GM18867 (cell line): Measurements from ENCODE around the gene IBTK.
"Not testable (repeated sequence)": the region's sequence is repeated elsewhere in the genome, so short reads cannot be mapped to it uniquely, and the experiment has no call there.

Source experiments
- ATAC-seq: cut with Tn5 transposase; IDR thresholded peaks from one replicate; pipeline ENCODE4 v1.9.1; 2021; ENCODE audit warnings: mild to moderate bottlenecking, moderate library complexity; ENCODE audit not compliant: unreplicated experiment

Gene IBTK, protein sequence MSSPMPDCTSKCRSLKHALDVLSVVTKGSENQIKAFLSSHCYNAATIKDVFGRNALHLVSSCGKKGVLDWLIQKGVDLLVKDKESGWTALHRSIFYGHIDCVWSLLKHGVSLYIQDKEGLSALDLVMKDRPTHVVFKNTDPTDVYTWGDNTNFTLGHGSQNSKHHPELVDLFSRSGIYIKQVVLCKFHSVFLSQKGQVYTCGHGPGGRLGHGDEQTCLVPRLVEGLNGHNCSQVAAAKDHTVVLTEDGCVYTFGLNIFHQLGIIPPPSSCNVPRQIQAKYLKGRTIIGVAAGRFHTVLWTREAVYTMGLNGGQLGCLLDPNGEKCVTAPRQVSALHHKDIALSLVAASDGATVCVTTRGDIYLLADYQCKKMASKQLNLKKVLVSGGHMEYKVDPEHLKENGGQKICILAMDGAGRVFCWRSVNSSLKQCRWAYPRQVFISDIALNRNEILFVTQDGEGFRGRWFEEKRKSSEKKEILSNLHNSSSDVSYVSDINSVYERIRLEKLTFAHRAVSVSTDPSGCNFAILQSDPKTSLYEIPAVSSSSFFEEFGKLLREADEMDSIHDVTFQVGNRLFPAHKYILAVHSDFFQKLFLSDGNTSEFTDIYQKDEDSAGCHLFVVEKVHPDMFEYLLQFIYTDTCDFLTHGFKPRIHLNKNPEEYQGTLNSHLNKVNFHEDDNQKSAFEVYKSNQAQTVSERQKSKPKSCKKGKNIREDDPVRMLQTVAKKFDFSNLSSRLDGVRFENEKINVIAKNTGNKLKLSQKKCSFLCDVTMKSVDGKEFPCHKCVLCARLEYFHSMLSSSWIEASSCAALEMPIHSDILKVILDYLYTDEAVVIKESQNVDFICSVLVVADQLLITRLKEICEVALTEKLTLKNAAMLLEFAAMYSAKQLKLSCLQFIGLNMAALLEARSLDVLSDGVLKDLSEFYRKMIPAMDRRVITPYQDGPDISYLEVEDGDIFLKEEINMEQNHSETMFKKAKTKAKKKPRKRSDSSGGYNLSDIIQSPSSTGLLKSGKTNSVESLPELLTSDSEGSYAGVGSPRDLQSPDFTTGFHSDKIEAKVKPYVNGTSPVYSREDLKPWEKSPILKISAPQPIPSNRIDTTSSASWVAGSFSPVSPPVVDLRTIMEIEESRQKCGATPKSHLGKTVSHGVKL (N-terminal part only)

DNA sequence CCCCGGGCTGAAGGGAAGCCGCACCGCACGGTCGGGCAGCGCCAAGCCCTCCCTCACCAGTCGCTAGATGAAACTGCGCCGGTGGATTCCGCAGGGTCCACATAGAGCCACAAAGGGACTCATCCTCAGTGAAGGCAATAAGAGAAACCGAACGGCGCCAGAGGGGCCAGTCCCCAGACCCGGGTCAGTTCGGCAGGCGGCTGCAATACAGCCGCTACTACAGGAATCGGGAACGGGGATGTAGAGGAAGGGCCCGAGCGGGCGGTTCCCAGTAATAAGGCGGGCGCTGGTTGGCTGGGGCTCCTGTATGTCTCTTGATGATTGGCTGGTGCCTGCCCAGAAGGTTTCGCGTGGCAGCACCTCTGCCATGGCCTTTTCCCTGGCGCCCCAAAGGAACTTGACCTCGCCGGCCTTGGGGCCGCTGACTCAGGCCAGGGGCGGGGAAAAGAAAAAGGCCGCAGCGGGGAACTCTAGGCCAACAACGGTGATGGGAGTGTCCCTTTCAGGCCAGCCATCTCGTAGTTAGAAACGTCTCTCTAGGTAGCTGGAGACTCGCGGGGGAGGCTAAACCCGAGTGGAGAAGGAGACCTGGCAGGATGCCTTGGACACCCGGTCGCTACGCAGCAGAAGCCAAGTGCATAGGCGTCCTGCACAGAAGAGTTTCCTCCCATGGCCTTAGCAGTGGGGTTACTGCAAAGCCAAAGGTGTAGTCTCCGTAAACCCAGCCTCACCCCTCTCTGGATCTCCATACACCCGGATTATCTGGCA is at the start of gene IBTK:
IBTK (minus strand) TSS at position 240 of the 768 bp plus-strand sequence. CDS start 7,258 bp downstream, outside the sequence.
- peak; percentile 90 for ATAC-seq

DNA sequence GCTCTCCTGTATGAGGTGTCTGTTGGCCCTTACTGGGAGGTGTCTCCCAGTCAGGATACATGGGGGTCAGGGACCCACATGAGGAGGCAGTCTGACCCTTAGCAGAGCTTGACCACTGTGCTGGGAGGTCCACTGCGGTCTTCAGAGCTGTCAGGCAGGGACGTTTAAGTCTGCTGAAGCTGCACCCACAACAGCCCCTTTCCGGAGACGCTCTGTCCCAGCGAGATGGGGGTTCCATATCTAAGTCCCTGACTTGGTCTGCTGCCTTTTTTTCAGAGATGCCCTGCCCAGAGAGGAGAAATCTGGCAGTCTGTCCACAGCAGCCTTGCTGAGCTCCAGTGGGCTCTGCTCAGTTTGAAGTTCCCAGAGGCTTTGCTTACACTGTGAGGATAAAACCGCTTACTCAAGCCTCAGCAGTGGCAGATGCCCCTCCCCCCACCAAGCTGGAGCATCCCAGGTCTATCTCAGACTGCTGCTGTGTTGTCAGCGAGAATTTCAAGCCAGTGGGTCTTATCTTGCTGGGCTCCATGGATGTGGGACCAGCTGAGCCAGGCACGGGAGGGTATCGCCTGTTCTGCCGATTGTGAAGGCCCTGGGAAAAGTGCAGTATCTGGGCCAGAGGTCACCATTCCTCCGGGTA is 36.3 kb upstream of the IBTK start:
- ATAC-seq: no peak

DNA sequence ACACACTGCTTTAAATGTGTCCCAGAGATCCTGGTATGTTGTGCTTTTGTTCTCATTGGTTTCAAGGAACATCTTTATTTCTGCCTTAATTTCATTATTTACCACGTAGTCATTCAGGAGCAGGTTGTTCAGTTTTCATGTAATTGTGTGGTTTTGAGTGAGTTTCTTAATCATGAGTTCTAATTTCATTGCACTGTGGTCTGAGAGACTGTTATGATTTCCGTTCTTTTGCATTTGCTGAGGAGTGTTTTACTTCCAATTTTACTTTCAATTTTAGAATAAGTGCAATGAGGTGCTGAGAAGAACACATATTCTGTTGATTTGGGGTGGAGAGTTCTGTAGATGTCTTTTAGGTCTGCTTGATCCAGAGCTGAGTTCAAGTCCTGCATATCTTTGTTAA is 34.0 kb upstream of the IBTK start:
- not testable (repeated sequence) for ATAC-seq

DNA sequence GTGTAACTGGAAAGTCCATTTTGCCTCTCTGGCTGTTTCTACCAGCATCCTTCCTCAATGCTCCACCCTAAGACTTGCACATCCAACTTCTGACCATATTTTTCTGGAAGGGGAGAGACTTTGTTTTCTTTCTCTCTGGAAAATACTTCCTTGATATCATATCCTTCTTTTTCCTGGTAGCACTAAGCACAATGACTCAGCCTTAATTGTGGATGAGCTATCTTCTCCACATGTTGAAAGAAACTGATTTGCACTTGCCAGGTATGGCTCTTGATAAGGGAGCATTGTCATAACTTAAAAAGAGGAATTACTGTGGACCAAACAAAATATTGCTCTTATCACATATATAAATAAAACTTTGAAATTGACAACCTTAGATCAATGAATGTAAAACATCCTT is 30.1 kb upstream of the IBTK start:
- ATAC-seq: no peak

DNA sequence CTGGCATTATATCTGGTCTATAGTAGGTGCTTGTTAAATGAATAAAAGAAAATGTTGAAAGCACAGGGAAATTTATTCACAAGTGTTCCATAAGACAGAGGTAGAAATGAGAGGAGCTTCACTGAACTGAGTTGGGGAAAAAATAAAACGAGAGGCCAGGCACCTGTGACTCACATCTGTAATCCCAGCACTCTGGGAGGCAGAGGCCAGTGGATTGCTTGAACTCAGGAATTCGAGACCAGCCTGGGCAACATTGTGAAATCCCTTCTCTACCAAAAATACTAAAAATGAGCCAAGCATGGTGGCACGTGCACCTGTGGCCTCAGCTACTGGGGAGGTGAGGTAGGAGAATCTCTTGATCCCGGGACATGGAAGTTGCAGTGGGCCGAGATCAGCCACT is 28.1 kb upstream of the IBTK start:
- no peak for ATAC-seq

DNA sequence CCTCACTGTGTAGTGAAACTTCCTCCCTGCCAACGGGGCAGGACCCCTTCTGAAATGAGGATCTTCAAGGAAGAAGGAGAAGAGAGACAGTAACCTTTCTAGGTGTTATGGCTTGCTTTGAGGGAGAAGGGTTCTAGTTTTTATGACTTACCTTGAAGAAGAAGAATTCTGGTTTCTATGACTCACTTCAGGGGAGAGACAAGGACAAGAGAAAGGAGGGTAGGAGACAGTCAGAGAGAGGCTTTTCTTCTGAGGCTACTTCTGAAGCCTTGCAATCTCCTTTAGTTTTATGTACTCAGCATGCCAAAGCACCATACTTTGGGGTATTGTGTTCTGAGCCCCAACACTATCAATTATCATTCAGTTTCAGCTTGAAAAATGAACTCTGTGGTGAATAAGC is 25.8 kb upstream of the IBTK start:
- no peak for ATAC-seq

DNA sequence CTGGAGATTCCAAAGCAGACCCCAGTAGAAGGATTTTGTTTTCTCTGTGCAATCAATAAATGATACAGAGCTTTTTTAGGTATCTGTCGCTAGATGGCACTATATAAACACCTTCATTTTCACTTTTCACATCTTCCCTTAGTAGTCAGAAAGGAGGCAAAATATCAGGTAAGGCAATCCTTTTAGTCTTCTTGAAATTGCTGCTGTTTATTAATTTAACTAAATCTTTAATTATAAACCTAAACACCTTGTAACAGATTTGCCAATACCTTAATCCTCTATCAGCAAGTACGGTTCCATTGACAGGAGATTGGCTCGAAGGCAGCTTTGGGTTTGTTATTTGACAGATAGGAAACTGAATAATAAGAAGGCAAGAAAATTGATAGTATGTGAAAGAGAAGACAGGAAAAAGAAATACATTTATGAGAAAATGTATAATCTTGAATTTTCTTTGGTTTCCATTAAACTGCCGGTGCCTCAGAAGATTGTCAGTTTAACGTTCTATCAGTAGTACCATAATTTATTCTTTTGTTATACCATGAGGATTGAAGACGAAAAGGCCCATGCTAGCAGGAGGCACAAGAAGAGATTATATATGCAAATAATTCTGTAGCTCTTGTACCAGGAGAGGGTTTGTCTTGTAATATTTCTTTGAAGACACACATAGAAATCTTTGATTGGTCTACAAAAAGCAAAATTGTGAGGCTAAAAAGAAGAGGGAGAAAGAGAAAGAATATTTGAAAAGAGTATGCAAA is 23.5 kb upstream of the IBTK start:
- peak; percentile 65 for ATAC-seq

DNA sequence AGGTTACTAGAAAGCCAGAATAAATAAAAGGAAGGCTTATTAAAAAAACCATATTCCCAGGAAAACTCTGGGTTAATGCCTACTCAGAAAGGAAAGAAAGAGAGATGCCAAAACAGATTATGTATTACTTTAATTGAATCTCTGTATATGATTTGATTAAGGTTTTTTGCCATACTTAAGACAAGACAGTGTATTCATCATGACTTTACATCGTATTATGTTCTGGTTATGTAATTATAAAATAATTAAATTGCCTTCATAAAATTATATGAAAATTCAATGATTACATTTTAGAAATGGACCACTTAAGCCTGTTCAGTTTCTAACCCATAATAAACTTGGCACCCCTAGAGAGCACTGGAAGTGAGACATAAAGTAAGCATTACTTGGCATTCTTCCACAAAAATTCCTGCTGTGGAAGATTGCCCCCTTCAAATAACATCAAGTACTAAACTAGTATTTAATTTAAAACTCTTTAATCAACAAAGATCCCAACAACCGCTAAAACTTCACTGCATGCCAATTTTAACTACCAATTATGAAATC is 20.8 kb upstream of the IBTK start:
- ATAC-seq: no peak

DNA sequence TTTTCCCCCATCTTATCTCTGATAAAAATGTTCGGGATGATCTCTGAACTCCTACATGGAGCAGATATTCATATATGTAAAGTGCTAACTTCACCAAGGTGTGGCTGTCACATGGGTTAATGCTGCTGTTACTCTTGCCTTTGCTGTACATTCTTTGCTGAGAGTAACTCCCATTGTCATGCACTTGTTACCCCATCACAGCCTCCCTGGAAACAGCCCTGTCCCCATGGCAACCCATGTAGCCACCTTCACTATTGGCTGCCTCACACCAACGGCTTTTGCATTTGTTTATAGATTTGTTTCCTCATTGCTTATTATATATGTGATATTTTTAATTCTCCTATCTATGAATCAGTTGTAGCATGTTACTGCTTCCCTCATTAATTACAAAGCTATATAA is 17.3 kb upstream of the IBTK start:
- no peak for ATAC-seq

DNA sequence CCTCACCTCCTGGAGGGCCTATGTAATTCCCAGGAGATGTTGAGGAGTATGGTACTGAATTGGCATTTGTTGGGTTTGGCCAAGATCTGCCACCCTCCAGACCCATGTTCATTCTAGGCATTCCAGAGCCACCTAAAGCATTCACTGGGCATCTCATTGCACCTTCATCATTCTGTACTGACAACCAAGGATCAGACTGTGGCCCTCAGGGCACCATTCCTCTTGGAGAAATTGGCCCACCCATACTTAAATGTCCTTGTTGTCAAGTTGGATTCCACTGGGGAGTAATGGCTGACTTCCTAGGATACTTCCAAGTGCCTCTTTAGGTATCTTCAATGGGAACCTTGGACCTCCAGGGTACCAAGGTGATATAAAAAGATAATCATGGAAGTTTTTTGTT is 16.8 kb upstream of the IBTK start:
- no peak for ATAC-seq

DNA sequence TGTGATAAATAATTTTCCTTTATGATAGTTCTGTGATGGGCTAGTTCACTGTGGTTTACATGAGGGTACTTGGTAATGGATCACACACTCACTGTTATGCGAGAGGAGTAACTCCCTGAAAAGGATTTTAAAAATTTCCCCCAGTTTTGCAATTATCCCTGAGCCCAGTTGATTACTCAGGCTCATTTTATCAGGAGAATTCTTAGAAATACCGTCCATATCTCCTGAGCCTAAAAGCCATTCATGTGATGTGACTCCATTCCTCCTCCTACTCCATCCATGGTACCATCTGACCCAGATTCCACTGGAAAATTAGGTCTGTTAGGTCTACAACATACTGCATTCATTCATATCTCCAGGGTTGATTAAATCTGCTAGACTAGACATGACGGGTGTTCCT is 16.4 kb upstream of the IBTK start:
- no peak for ATAC-seq

DNA sequence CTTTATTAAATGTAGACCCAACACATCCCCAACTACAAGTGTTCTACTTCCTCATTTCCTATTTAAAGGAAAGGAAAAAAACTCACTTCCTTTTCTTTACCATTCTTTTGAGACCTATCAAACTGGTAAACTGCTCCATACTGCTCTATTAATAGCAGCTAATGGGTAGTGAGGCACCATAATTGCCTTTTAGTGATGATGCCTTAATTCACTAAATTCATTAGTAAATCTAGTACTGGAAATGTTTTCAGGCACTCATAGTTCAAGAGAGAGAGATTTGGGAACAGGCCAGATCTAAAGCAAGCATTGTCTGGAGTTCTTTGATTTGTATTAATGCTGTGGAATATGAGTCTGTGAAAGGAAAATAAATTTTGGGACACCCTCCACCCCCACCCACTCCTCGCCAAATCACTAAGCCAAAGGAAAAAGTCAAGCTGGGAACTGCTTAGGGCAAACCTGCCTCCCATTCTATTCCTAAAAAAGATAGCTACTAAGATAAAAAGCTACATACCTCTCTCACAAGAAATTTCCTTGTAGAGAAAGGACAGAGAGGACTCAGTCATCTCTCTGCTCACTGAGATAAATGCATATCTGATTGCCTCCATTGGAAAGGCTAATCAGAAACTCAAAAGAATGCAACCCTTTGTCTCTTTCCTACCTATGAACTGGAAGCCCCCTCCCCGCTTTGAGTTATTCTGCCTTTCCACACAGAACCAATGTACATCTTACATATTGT is 13.6 kb upstream of the IBTK start:
- ATAC-seq: no peak

DNA sequence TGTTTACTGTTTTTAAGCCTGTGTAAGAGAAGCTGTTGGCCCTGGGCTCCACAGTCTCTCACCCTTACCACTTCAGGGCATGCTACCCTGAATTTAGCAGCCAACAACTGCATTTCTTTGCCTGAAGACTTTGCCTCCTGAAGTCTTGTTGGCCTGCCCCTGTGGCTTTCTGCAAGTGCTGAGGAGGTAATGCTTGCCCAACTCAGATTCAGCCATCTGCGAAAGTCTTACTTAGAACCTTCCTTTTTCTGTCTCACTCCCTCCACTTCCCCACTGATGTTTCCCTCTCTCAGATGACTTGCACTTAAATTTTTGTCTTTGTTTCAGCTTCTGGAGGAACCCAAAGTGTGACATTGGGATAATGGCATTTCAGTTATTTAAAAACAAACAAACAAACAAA is 11.8 kb upstream of the IBTK start:
- no peak for ATAC-seq

DNA sequence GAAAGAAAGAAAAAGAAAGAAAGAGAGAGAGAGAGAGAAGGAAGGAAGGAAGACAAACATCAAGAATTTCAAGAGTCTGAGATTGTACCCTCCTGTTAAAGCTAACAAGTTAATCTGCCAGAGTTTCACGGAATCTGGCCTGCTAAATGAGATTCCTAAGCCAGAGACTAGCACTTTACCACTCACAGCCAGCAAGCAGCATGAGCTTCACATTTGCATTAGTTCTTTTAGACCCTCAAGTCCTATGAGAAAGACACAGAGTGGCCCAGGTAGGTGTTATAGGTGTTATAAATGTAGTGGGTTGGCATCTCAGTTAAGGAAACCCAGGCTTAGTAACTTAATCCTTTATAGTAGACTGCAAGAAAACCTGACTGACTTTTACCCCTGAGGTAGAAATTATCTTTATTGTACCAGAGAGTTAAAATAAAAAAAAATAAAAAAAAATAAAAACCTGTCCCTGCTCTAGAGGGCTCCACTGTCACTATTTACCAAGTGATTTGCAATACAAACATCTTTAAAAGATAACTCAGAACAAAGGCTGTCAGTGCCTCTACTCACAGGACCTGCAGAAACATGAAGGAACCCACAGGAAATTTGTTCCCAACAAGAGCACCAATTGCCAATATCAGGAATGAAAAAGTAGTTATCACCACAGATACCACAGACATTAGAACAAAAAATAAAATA is 9.7 kb upstream of the IBTK start:
- ATAC-seq: no peak

DNA sequence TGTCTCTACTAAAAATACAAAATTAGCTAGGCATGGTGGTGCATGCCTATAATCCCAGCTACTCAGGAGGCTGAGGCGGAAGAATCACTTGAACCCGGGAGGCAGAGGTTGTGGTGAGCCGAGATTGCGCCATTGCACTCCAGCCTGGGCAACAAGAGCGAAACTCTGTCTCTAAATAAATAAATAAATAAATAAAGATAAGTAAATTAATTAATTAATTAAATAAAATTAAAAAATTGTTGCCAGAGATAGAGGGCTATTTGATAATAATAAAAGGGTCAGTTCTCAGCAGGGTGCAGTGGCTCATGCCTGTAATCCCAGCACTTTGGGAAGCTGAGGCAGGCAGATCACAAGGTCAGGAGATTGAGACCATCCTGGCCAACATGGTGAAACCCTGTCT is 7.2 kb upstream of the IBTK start:
- not testable (repeated sequence) for ATAC-seq

DNA sequence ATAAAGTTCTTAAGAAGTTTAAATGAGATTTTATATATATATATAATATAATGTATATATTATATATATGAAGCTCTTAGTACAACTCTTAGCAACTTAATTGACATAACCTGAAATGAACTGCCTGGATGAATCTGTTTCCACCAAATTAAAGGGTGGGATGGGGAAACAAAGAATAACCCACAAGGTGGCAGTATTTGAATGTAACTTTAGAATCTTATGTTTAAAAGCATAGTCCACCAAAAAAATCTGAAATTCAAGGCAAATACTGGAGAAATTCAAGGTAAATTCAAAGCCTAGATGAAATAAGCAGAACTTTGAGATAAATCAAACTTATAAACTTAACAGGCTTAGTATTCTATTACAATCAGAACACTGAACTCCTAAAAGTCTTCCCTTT is 4.4 kb upstream of the IBTK start:
- ATAC-seq: no peak

DNA sequence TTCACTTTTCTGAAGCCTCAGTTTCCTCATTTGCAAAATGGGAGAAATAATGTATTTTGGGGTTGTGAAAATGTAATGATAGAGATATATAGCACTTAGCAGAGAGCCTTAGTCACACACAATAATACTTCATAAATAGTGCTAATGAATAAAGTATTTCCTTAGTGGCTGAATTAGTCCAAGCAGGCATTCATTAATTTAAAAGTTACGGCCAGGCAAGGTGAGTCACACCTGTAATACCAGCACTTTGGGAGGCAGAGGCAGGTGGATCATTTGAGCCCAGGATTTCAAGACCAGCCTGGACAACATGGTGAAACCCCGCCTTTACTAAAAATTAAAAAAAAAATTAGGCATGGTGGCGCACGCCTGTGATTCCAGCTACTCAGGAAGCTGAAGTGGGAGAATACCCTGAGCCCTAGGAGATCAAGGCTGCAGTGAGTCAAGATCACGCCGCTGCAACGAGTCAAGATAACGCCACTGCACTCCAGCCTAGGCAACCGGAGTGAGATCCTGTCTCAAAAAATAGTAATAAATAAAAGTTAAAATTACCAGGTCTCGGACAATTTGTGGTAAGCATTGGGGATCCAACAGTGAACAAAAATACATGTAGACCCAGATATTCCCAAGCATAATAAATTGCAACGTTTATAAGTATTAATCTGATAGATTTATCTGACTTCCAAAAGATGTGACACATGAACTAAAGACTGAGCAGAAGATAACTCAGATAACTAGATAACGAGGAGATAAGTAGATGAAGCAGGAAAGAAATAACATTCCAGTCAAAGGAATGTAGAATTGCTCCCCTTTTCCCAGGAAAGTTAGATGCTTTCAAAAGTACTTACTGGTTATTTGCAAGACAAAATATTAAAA is 2.1 kb upstream of the IBTK start:
- no peak for ATAC-seq
